ENCODE results near the gene POU6F2.

Gene POU6F2

GRCh38 chr7:39360038-39360437, 382.3 kb downstream of the POU6F2 start:
- intact Hi-C loops (cut with DNase I; ENCODE audit: low total_unique reads), result no loop called here
- Histone ChIP-seq H3K27me3 (no peaks in the 10 kb centered on the region), H3K27ac (no peak overlapping the region), H3K36me3 (no peaks in the 10 kb centered on the region), H3K4me1 (no peaks in the 10 kb centered on the region), H3K9me3 (no peaks in the 10 kb centered on the region), H3K4me3 (no peak overlapping the region)
- no peak for DNase-seq
- no peak for TF ChIP-seq CTCF (IDR thresholded peaks at IDR 0.05)

- Histone ChIP-seq H3K27me3 (no peaks in the 10 kb centered on the region), H3K4me1 (no peaks in the 10 kb centered on the region), H3K9me3 (no peaks in the 10 kb centered on the region), H3K36me3 (no peaks in the 10 kb centered on the region), H3K4me3 (no peak overlapping the region), H3K27ac (no peak overlapping the region)
- intact Hi-C loops (cut with DNase I; ENCODE audit: low total_unique reads), result no loop called here
- DNase-seq, result no peak
- TF ChIP-seq CTCF (IDR thresholded peaks at IDR 0.05), result no peak
Observed at GRCh38 chr7:39360766-39361165, 383.1 kb downstream of the POU6F2 start.

- Histone ChIP-seq H3K4me3 (no peak overlapping the region), H3K9me3 (no peaks in the 10 kb centered on the region), H3K27ac (no peak overlapping the region), H3K36me3 (no peaks in the 10 kb centered on the region), H3K4me1 (no peaks in the 10 kb centered on the region), H3K27me3 (no peaks in the 10 kb centered on the region)
- intact Hi-C loops (cut with DNase I; ENCODE audit: low total_unique reads), result no loop called here
- DNase-seq, result no peak
- TF ChIP-seq CTCF (IDR thresholded peaks at IDR 0.05), result no peak
Observed at GRCh38 chr7:39365751-39366295, 388.1 kb downstream of the POU6F2 start.

GRCh38 chr7:39367451-39367850, 389.7 kb downstream of the POU6F2 start:
- H3K4me3 ChIP-seq, result no peak overlapping the region
- no peaks in the 10 kb centered on the region for H3K4me1 ChIP-seq
- intact Hi-C loops (cut with DNase I; ENCODE audit: low total_unique reads), result no loop called here
- no peak for TF ChIP-seq CTCF (IDR thresholded peaks at IDR 0.05)
- H3K36me3 ChIP-seq, result no peaks in the 10 kb centered on the region
- DNase-seq, result no peak
- H3K9me3 ChIP-seq, result no peaks in the 10 kb centered on the region
- H3K27me3 ChIP-seq, result no peaks in the 10 kb centered on the region
- H3K27ac ChIP-seq, result no peak overlapping the region

- H3K4me3 ChIP-seq, result no peak overlapping the region
- no peaks in the 10 kb centered on the region for H3K9me3 ChIP-seq
- intact Hi-C loops (cut with DNase I; ENCODE audit: low total_unique reads), result no loop called here
- no peaks in the 10 kb centered on the region for H3K36me3 ChIP-seq
- DNase-seq, result no peak
- no peak for TF ChIP-seq CTCF (IDR thresholded peaks at IDR 0.05)
- no peaks in the 10 kb centered on the region for H3K4me1 ChIP-seq
- no peak overlapping the region for H3K27ac ChIP-seq
- no peaks in the 10 kb centered on the region for H3K27me3 ChIP-seq
Observed at GRCh38 chr7:39367943-39368342, 390.2 kb downstream of the POU6F2 start.

- H3K27ac ChIP-seq, result no peak overlapping the region
- intact Hi-C loops (cut with DNase I; ENCODE audit: low total_unique reads), result no loop called here
- no peaks in the 10 kb centered on the region for H3K4me1 ChIP-seq
- DNase-seq, result no peak
- no peaks in the 10 kb centered on the region for H3K27me3 ChIP-seq
- no peaks in the 10 kb centered on the region for H3K9me3 ChIP-seq
- TF ChIP-seq CTCF (IDR thresholded peaks at IDR 0.05), result no peak
- no peak overlapping the region for H3K4me3 ChIP-seq
- H3K36me3 ChIP-seq, result no peaks in the 10 kb centered on the region
Observed at GRCh38 chr7:39372383-39372782, 394.7 kb downstream of the POU6F2 start.
